ENCODE results near the gene SPAST. TPM values are rescaled to one million over a fixed set of nuclear protein-coding genes. Genes with fewer than 3 reads are reported as not detected.
A peak's percentile ranks its signal among the peaks of the same experiment; 100 is the strongest.
"Not testable (repeated sequence)": the region's sequence is repeated elsewhere in the genome, so short reads cannot be mapped to it uniquely, and the experiment has no call there.

SPAST gene
- total and polyA plus RNA-seq, 9 of the 15 experiments (the other 6 are each of a cell fraction or from before 2014, with no cell fraction given) = 7.4 to 37.0 (median 19.0) TPM

DNA sequence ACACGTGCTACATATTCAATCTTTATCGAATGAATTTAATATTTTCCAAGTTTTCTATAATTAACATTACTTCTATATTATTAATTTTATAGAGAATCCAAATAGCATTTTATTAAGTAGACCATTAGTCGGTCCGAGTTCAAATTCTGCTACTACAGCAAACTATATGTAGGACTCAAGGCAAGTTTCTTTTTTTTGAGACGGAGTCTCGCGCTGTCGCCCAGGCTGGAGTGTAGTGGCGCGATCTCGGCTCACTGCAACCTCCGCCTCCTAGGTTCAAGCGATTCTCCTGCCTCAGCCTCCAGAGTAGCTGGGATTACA, 101.6 kb downstream of the SPAST start:
- 0% methylated on average over 13 of the region's 13 CpGs for WGBS (ENCODE audit: insufficient coverage, low coverage, missing lambda C conversion rate)

More for the DNA sequence above, 101.6 kb downstream of the SPAST start:
- POLR2A ChIA-PET = interaction anchor here (1.0 to 5.2 kb wide), 13 partner anchors 8 to 125 kb away, joined by 3 to 30 read pairs (median 9); partner anchors contain the start of genes DPY30 and SPAST
- Histone ChIP-seq H3K79me2 (ENCODE audit: control insufficient read depth, insufficient read depth, low read length) (peaks cover 81% of the 10 kb centered on the region), H3K27ac (ENCODE audit: extremely low read depth, low read depth, low read length) (peak overlapping the region; percentile 98), H3K4me1 (replicated peaks in 1 of 2; ENCODE audit: control insufficient read depth in 2 of 2, insufficient read depth in 2 of 2, low read length in 2 of 2) (peaks cover 6 to 16% of the 10 kb centered on the region in 2 experiments; a peak in 4 of 5 replicates), H3K4me3 (peak overlapping the region; percentile 74), H3K36me3 (ENCODE audit: control insufficient read depth, insufficient read depth, low read length) (peaks cover 21% of the 10 kb centered on the region), H3K9ac (ENCODE audit: insufficient read depth in 1 of 2, low read depth in 2 of 2, low read length in 2 of 2) (peak overlapping the region; percentile 93), H3K4me2 (ENCODE audit: insufficient read depth, low read length) (peak overlapping the region; percentile 94), H2AFZ (ENCODE audit: low read depth, low read length) (peak overlapping the region; percentile 91)
- H3K27me3 ChIP-seq (ENCODE audit: control insufficient read depth in 2 of 2, insufficient read depth in 2 of 2, low read length in 2 of 2); BruUV-seq (replicated peaks); H3K9me1 ChIP-seq (ENCODE audit: control insufficient read depth, insufficient read depth, low read length); CTCF ChIA-PET (ENCODE audit: low intra/inter-chr PET ratio); H4K20me1 ChIP-seq (replicated peaks; ENCODE audit: control insufficient read depth, insufficient read depth, low read length); in situ Hi-C loops (cut with MboI); FAIRE-seq; H3K9me3 ChIP-seq (replicated peaks; ENCODE audit: control insufficient read depth, insufficient read depth, low read depth, low read length); DNase-seq (ENCODE audit: extremely low read depth in 1 of 4, low spot score in 3 of 4): not testable (repeated sequence)
- TF ChIP-seq CHD1 (IDR thresholded peaks at IDR 0.05; ENCODE audit: low read length) (peak; percentile 4), SMAD4 (CRISPR knock-in tag; conservative IDR thresholded peaks at IDR 0.05) (0 out of 2 replicates have a peak, but pooled peaks have one; percentile 18), ZNF316 (IDR thresholded peaks at IDR 0.05) (peak; percentile 27; the same call in 1 of the 2 replicates), ZNF766 (CRISPR knock-in tag; conservative IDR thresholded peaks at IDR 0.05) (peak; percentile 32; the same call in 1 of the 2 replicates), KAT7 (CRISPR knock-in tag; IDR thresholded peaks at IDR 0.05; ENCODE audit: borderline replicate concordance) (peak; percentile 83; the same call in 1 of the 2 replicates), KDM1A (IDR thresholded peaks at IDR 0.05) (0 out of 4 replicates have a peak, but pooled peaks of 1 of the 2 experiments have one; percentile 25), NBN (IDR thresholded peaks at IDR 0.05; ENCODE audit: low read depth) (0 out of 2 replicates have a peak, but pooled peaks have one; percentile 24), ZNF584 (CRISPR knock-in tag; IDR thresholded peaks at IDR 0.05; ENCODE audit: low read depth) (peak; percentile 30; the same call in 1 of the 2 replicates), HDAC3 (IDR thresholded peaks at IDR 0.05; ENCODE audit: borderline replicate concordance, partially characterized antibody) (peak; percentile 16)
- TF ChIP-seq, protein P1, sequence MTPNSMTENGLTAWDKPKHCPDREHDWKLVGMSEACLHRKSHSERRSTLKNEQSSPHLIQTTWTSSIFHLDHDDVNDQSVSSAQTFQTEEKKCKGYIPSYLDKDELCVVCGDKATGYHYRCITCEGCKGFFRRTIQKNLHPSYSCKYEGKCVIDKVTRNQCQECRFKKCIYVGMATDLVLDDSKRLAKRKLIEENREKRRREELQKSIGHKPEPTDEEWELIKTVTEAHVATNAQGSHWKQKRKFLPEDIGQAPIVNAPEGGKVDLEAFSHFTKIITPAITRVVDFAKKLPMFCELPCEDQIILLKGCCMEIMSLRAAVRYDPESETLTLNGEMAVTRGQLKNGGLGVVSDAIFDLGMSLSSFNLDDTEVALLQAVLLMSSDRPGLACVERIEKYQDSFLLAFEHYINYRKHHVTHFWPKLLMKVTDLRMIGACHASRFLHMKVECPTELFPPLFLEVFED (CRISPR knock-in tag; conservative IDR thresholded peaks at IDR 0.05) = 0 out of 2 replicates have a peak, but pooled peaks have one; percentile 80
- ATAC-seq = peak; percentile 44
- intact Hi-C loops (cut with micrococcal nuclease) = loop anchor here (1.0 to 10.0 kb wide), 3 partner anchors 102 to 190 kb away; partner anchors contain the start of genes BIRC6, MEMO1 and SPAST

Data from K562 (cell line).